ENCODE results near the gene PBXIP1. TPM values are rescaled to one million over a fixed set of nuclear protein-coding genes. Genes with fewer than 3 reads are reported as not detected.

Gene PBXIP1
- total and polyA plus RNA-seq, 10 of the 15 experiments (the other 5 are each of a cell fraction or from before 2014, with no cell fraction given), result 0.63 to 25.6 (median 15.4) TPM

- H3K27ac ChIP-seq (ENCODE audit: control insufficient read depth, insufficient read depth), result peak overlapping the region; percentile 100
- TF ChIP-seq IKZF1 (conservative IDR thresholded peaks at IDR 0.05) (peak; percentile 81), E2F8 (IDR thresholded peaks at IDR 0.05; ENCODE audit: low read depth, partially characterized antibody) (peak; percentile 71), PKNOX1 (IDR thresholded peaks at IDR 0.05) (no peak; the same call in 1 of the 2 replicates), PML (IDR thresholded peaks at IDR 0.05; ENCODE audit: low read length) (no peak), SP1 (IDR thresholded peaks at IDR 0.05; ENCODE audit: low read depth, low read length) (peak; percentile 77), BACH1 (IDR thresholded peaks at IDR 0.05; ENCODE audit: borderline replicate concordance) (peak; percentile 98), USF1 (IDR thresholded peaks at IDR 0.05; ENCODE audit: borderline replicate concordance, extremely low read length, insufficient read depth, low read depth, low read length) (no peak), RELA (IDR thresholded peaks at IDR 0.05; ENCODE audit: borderline replicate concordance, partially characterized antibody) (no peak)
- TF ChIP-seq, protein P1, sequence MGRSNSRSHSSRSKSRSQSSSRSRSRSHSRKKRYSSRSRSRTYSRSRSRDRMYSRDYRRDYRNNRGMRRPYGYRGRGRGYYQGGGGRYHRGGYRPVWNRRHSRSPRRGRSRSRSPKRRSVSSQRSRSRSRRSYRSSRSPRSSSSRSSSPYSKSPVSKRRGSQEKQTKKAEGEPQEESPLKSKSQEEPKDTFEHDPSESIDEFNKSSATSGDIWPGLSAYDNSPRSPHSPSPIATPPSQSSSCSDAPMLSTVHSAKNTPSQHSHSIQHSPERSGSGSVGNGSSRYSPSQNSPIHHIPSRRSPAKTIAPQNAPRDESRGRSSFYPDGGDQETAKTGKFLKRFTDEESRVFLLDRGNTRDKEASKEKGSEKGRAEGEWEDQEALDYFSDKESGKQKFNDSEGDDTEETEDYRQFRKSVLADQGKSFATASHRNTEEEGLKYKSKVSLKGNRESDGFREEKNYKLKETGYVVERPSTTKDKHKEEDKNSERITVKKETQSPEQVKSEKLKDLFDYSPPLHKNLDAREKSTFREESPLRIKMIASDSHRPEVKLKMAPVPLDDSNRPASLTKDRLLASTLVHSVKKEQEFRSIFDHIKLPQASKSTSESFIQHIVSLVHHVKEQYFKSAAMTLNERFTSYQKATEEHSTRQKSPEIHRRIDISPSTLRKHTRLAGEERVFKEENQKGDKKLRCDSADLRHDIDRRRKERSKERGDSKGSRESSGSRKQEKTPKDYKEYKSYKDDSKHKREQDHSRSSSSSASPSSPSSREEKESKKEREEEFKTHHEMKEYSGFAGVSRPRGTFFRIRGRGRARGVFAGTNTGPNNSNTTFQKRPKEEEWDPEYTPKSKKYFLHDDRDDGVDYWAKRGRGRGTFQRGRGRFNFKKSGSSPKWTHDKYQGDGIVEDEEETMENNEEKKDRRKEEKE (IDR thresholded peaks at IDR 0.05), result peak; percentile 96
- TF ChIP-seq, protein P2, sequence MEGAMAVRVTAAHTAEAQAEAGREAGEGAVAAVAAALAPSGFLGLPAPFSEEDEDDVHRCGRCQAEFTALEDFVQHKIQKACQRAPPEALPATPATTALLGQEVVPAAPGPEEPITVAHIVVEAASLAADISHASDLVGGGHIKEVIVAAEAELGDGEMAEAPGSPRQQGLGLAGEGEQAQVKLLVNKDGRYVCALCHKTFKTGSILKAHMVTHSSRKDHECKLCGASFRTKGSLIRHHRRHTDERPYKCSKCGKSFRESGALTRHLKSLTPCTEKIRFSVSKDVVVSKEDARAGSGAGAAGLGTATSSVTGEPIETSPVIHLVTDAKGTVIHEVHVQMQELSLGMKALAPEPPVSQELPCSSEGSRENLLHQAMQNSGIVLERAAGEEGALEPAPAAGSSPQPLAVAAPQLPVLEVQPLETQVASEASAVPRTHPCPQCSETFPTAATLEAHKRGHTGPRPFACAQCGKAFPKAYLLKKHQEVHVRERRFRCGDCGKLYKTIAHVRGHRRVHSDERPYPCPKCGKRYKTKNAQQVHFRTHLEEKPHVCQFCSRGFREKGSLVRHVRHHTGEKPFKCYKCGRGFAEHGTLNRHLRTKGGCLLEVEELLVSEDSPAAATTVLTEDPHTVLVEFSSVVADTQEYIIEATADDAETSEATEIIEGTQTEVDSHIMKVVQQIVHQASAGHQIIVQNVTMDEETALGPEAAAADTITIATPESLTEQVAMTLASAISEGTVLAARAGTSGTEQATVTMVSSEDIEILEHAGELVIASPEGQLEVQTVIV (IDR thresholded peaks at IDR 0.05; ENCODE audit: borderline replicate concordance, partially characterized antibody), result peak; percentile 53
Observed at GRCh38 chr1:154937085-154937987, 18.6 kb downstream of the PBXIP1 start.

More at GRCh38 chr1:154937085-154937987, 18.6 kb downstream of the PBXIP1 start:
- POLR2A ChIA-PET, result interaction anchor here (0.6 to 2.9 kb wide), 25 partner anchors 8 to 470 kb away, joined by 3 to 19 read pairs (median 5); partner anchors contain the start of genes CKS1B, FLAD1, KCNN3 and PBXIP1
- Histone ChIP-seq H3K4me1 (ENCODE audit: control insufficient read depth, insufficient read depth, low read length) (peaks cover 45% of the 10 kb centered on the region), H3K36me3 (ENCODE audit: control insufficient read depth in 2 of 2, insufficient read depth in 2 of 2, low read length in 1 of 2) (no peaks in the 10 kb centered on the region), H2AFZ (ENCODE audit: control insufficient read depth, low read depth, low read length) (peak overlapping the region; percentile 100), H3K79me2 (ENCODE audit: control insufficient read depth, insufficient read depth, low read length) (peaks cover 69% of the 10 kb centered on the region), H3K4me2 (ENCODE audit: control insufficient read depth, insufficient read depth) (peak overlapping the region; percentile 97), H4K20me1 (ENCODE audit: control insufficient read depth, insufficient read depth) (no peaks in the 10 kb centered on the region), H3K9ac (ENCODE audit: control insufficient read depth, insufficient read depth, low read length) (peak overlapping the region; percentile 97), H3K27me3 (replicated peaks in 1 of 2; ENCODE audit: control insufficient read depth in 2 of 2, insufficient read depth in 2 of 2, low read length in 1 of 2) (no peaks in the 10 kb centered on the region), H3K4me3 (peak overlapping the region; percentile 87), H3K9me3 (replicated peaks; ENCODE audit: control insufficient read depth, insufficient read depth, low read length) (no peaks in the 10 kb centered on the region; the same call in 2 of the 3 replicates)
- RAD21 ChIA-PET (ENCODE audit: unreplicated experiment), result interaction anchor here (0.7 to 2.6 kb wide), 12 partner anchors 8 to 378 kb away, joined by 3 to 12 read pairs (median 4); partner anchors contain the start of genes PBXIP1 and PYGO2
- peak; percentile 75 for FAIRE-seq
- ATAC-seq, result peak; percentile 61
- intact Hi-C loops (cut with micrococcal nuclease; ENCODE audit: unreplicated experiment), result loop anchor here (2.0 kb wide), 2 partner anchors 23 to 63 kb away; partner anchors contain the start of gene PYGO2
- CTCF ChIA-PET, result interaction anchor here (1.2 to 3.5 kb wide), 14 partner anchors 17 to 377 kb away, joined by 3 to 20 read pairs (median 8); partner anchors contain the start of genes ADAM15, PBXIP1, PYGO2 and SHC1
- in situ Hi-C loops (cut with MboI), result no loop called here
- under 1% methylated on average over 36 of the region's 36 CpGs for WGBS (ENCODE audit: insufficient coverage, insufficient replicate concordance, low lambda C conversion rate, missing lambda C conversion rate)
- peak; percentile 82 for DNase-seq (ENCODE audit: low read depth, low spot score)
- SMC1A ChIA-PET (ENCODE audit: uncharacterized antibody, unreplicated experiment), result interaction anchor here (0.8 to 3.2 kb wide), 12 partner anchors 8 to 266 kb away, joined by 3 to 14 read pairs (median 4); partner anchors contain the start of genes FLAD1 and PBXIP1
- BruUV-seq (replicated peaks), result TSS peak; percentile 97
